Fibroblast of pulmonary artery (primary cell): ENCODE data around the gene PRM3.

ENCODE experiments used
- DNase-seq: peaks from one replicate; pipeline ENCODE4 v3.0.0-alpha.2; 2010; ENCODE audit warnings: low read depth
- H3K4me3 ChIP-seq: replicated peaks from 2 replicates; pipeline ENCODE4 v1.5.1; 2011; ENCODE audit warnings: low read depth, mild to moderate bottlenecking, control low read depth, low read length, moderate library complexity
- CTCF ChIP-seq: IDR thresholded peaks from 2 replicates; pipeline ENCODE4 v1.5.1; 2011; ENCODE audit warnings: mild to moderate bottlenecking, control low read depth, low read length, inconsistent platforms; ENCODE audit errors: missing control alignments

PRM3 gene

GRCh38 chr16:11310634-11310977 is 37.2 kb upstream of the PRM3 start:
- TF ChIP-seq CTCF, result no peak
- no peak for DNase-seq
- no peak overlapping the region for H3K4me3 ChIP-seq

GRCh38 chr16:11309895-11310633 is 36.6 kb upstream of the PRM3 start:
- TF ChIP-seq CTCF, result no peak
- DNase-seq, result no peak
- no peak overlapping the region for H3K4me3 ChIP-seq

DNA sequence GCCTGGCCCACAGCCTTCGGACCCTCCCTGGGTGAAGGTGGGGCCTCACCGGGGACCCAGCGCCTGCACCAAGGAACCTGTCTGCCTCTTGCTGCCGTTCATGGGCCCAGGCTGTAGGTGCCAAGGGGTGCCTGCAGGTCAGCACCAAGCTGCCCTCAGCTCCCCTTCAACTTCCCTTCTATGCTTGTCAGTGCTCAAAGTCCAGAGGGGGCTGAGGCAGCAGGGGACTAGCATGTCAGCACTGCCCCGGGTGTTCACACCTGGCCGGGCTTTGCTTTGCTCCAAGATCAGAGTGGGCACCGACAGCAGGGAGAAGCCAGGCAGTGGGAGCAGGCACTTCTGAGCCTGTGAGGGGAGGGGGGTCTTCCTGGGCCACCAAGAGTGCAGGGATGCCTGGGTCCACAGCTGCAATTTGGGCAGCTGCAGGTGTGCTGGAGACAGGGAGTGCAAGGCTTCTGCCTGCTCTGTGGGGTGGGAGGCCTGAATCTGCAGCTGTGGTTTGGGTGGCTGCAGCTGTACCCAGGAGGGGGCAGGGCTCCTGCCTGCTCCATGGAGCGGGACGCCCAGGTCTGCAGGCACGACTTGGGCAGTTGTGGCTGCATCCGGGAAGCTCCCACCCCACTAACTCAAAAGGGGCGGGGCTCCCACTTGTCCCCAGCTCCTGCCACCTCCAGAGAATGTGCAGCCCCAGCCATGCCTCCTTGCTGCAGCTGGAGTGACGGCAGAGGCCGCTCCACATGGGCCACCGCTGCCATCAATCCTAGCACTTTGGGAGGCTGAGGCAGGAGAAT is 35.3 kb upstream of the PRM3 start:
- no peak for DNase-seq
- no peak overlapping the region for H3K4me3 ChIP-seq
- no peak for TF ChIP-seq CTCF

DNA sequence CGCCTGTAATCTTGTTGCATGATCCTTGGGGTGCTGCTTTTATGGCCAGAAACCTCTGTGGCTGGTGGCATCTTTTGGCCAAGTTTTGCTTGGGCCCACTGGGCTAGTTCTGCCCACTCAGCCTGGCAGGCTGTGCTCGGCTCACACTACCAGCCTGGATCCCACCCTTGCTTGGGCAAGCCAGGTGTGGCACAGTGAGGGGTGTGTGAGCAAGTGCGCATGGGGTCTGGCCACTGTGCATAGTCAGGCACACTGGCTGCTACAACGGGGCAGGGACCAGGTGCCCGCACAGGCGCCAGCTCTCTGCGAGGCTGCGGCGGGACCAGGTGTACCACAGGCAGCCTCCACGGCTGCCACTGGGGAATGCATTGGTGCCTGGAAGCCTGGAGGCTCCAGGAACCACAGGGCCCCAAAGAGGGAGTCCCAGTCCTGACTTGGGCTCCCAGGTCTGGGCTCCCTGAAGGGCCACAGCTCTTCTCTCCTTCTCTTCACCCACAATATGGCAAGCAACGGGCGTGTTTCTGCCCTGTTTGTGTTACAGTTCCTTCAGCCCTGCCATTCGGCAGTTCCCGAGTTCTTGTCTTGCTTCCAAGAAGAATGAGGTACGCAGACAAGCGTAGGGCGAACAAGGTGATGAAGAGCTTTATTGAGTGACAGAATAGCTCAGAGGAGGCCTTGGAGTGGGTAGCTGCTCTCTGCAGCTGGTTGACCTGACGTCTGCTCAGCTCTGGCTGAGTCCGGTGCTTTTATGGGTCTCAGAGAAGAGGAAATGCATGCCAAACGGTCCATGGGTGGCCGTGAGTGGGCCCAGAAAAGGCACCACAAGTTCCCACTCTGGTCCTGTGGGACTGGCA is 34.4 kb upstream of the PRM3 start:
- TF ChIP-seq CTCF, result no peak
- DNase-seq, result no peak
- H3K4me3 ChIP-seq, result no peak overlapping the region

DNA sequence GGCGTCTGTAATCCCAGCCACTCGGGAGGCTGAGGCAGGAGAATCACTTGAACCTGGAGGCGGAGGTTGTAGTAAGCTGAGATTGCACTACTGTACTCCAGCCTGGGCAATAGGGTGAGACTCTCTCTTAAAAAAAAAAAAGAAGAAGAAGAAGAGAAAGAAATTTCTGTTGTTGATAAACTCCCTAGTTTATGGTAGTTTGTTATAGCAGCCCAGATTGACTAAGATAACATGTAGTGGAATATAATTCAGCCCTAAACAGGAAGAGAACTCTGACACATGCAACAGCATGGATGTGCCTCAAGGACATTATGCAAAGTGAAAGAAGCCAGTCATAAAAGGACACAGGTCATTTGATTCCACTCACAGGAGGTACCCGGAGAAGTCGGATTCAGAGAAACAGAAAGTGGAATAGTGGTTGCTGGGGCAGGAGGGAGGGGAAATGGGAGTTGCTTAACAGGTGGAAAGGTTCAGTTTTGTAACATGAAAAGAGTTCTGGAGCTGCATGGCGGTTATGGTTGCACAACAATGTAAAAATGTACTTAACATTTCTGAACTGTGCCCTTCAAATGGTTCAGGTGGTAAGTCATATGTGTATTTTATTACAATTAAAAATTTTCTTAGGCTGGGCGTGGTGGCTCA is 33.7 kb upstream of the PRM3 start:
- H3K4me3 ChIP-seq, result no peak overlapping the region
- TF ChIP-seq CTCF, result no peak
- DNase-seq, result peak; percentile 27

DNA sequence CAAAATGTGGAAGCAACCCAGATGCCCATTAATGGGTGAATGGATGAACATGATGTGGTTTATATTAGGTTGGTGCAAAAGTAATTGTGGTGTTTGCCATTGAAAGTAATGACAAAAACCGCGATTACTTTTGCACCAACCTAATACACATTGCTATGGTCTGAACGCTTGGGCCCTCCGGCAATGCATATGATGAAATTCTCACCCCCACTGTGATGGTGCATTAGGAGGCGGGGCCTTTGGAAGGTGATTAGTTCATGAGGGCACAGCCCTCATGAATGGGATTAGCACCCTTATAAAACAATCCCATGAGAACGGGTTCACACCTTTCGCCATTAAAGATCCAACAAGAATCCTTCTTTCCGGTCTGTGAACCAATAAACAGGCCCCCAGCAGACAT is 33.0 kb upstream of the PRM3 start:
- no peak overlapping the region for H3K4me3 ChIP-seq
- DNase-seq, result no peak
- TF ChIP-seq CTCF, result no peak
